Hepatocyte (in vitro differentiated cells): ENCODE data around the gene TPSAB1.
"Not testable (repeated sequence)": the region's sequence is repeated elsewhere in the genome, so short reads cannot be mapped to it uniquely, and the experiment has no call there.

Experiments
- CTCF ChIP-seq: fragments of 200-600 bp; sonication (generic); IDR thresholded peaks from 2 replicates; pipeline ENCODE4 v1.5.1; 2016; ENCODE audit warnings: antibody characterized with exemption, mild to moderate bottlenecking; ENCODE audit not compliant: poor library complexity
- EZH2 ChIP-seq: fragments of 200-600 bp; sonication (generic); IDR thresholded peaks from 2 replicates; pipeline ENCODE4 v1.6.1; 2016; ENCODE audit warnings: antibody characterized with exemption, mild to moderate bottlenecking, borderline replicate concordance

GRCh38 chr16:1253701-1254364 lies 13.3 kb downstream of the TPSAB1 start:
- TF ChIP-seq CTCF, EZH2: not testable (repeated sequence)
